Activated T-helper 17 cell treated with anti-CD3 and anti-CD28 coated beads, Interleukin-2, amount 50 U/mL, for 72 hours (primary cell): Measurements from ENCODE around the gene NRCAM. TPM values are rescaled to one million over a fixed set of nuclear protein-coding genes. Genes with fewer than 3 reads are reported as not detected.
A peak's percentile ranks its signal among the peaks of the same experiment; 100 is the strongest.

Source experiments
- ATAC-seq: fragments of 150-1000 bp; cut with Tn5 transposase; replicated peaks from 2 replicates; pipeline ENCODE4 v1.10.0; 2021; ENCODE audit warnings: mild to moderate bottlenecking, moderate library complexity
- H3K27ac Mint-ChIP-seq: one replicate; pipeline ENCODE4 v1.8.0; 2022; ENCODE audit warnings: mixed read lengths
- H3K27me3 Mint-ChIP-seq: one replicate; pipeline ENCODE4 v1.8.0; 2022; ENCODE audit warnings: mixed read lengths
- H3K36me3 Mint-ChIP-seq: one replicate; pipeline ENCODE4 v1.8.0; 2022; ENCODE audit warnings: low read depth, mild to moderate bottlenecking, mixed read lengths
- H3K4me1 Mint-ChIP-seq: one replicate; pipeline ENCODE4 v1.8.0; 2022; ENCODE audit warnings: mixed read lengths
- H3K4me3 Mint-ChIP-seq: one replicate; pipeline ENCODE4 v1.8.0; 2022; ENCODE audit warnings: mild to moderate bottlenecking, mixed read lengths
- H3K9me3 Mint-ChIP-seq: one replicate; pipeline ENCODE4 v1.8.0; 2022; ENCODE audit warnings: mixed read lengths
- total RNA-seq, 2 donors: library from RNA; stranded (reverse); gene quantifications; one replicate each; pipeline ENCODE4 v1.2.3, GENCODE V29; 2022

Gene NRCAM
- total RNA-seq, 2 donors from 2014 or later = not detected

DNA sequence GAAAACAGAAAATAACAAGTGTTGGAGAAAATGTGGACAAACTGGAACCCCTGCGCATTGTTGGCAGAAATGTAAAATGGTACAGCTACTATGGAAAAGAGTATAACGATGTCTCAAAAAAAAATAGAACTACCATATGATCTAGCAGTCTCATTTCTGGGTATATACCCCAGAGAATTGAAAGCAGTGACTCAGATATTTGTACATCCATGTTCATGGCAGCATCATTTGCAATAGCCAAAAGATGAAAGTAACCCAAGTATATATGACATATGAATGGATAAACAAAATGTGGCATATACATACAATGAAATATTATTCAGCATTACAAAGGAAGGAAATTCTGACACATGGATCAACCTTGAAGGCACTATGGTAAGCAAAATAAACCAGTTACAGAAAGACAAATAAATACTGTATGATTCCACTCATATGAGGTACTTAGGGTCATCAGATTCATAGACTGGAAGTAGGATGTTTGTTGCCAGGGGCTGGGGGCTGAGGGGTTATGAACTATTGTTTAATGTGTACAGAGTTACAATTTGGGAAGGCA is 4.9 kb downstream of the NRCAM start:
- Mint-ChIP-seq H3K9me3 (no peaks in the 10 kb centered on the region), H3K36me3 (no peaks in the 10 kb centered on the region), H3K4me1 (no peaks in the 10 kb centered on the region), H3K27me3 (peaks cover 40% of the 10 kb centered on the region), H3K27ac (no peak overlapping the region), H3K4me3 (no peak overlapping the region)
- no peak for ATAC-seq

DNA sequence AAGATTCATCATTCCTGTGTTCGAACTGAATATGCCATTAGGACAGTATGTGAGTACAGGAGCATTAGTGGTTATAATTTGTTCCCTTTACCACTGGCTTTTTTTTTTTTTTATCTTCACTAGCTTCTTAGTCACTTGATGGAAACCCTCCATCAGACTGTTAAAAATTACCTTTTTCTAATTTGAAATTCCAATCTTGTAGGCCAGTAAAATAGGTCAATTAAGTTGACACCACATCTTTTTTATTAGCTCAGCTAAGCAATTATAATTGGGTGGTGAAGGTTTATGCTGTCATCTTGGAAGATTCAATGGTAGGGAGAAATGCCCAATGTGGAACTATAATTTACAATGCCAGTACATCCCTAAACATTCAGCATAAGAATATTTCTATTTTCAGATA is 6.1 kb downstream of the NRCAM start:
- no peaks in the 10 kb centered on the region for H3K4me1 Mint-ChIP-seq
- ATAC-seq = no peak
- no peaks in the 10 kb centered on the region for H3K9me3 Mint-ChIP-seq
- H3K27ac Mint-ChIP-seq = no peak overlapping the region
- H3K27me3 Mint-ChIP-seq = peaks cover 40% of the 10 kb centered on the region
- no peaks in the 10 kb centered on the region for H3K36me3 Mint-ChIP-seq
- H3K4me3 Mint-ChIP-seq = no peak overlapping the region

GRCh38 chr7:108449521-108449920 is 6.7 kb downstream of the NRCAM start:
- H3K4me1 Mint-ChIP-seq = no peaks in the 10 kb centered on the region
- no peak for ATAC-seq
- H3K36me3 Mint-ChIP-seq = no peaks in the 10 kb centered on the region
- no peaks in the 10 kb centered on the region for H3K9me3 Mint-ChIP-seq
- no peak overlapping the region for H3K27ac Mint-ChIP-seq
- peaks cover 38% of the 10 kb centered on the region for H3K27me3 Mint-ChIP-seq
- no peak overlapping the region for H3K4me3 Mint-ChIP-seq

GRCh38 chr7:108448584-108449505 is 7.4 kb downstream of the NRCAM start:
- Mint-ChIP-seq H3K4me1 (no peaks in the 10 kb centered on the region), H3K27me3 (peaks cover 32% of the 10 kb centered on the region), H3K9me3 (no peaks in the 10 kb centered on the region), H3K27ac (no peak overlapping the region), H3K36me3 (no peaks in the 10 kb centered on the region), H3K4me3 (no peak overlapping the region)
- ATAC-seq = no peak

GRCh38 chr7:108442039-108442568 is 14.1 kb downstream of the NRCAM start:
- no peak overlapping the region for H3K27ac Mint-ChIP-seq
- H3K36me3 Mint-ChIP-seq = no peaks in the 10 kb centered on the region
- no peak overlapping the region for H3K4me3 Mint-ChIP-seq
- no peaks in the 10 kb centered on the region for H3K4me1 Mint-ChIP-seq
- peak; percentile 69 for ATAC-seq
- no peaks in the 10 kb centered on the region for H3K9me3 Mint-ChIP-seq
- peaks cover 4% of the 10 kb centered on the region for H3K27me3 Mint-ChIP-seq

- no peaks in the 10 kb centered on the region for H3K9me3 Mint-ChIP-seq
- no peak overlapping the region for H3K4me3 Mint-ChIP-seq
- no peaks in the 10 kb centered on the region for H3K36me3 Mint-ChIP-seq
- ATAC-seq = no peak
- H3K27me3 Mint-ChIP-seq = peaks cover 8% of the 10 kb centered on the region
- no peak overlapping the region for H3K27ac Mint-ChIP-seq
- H3K4me1 Mint-ChIP-seq = no peaks in the 10 kb centered on the region
Measured at GRCh38 chr7:108441392-108441955, 14.8 kb downstream of the NRCAM start.

DNA sequence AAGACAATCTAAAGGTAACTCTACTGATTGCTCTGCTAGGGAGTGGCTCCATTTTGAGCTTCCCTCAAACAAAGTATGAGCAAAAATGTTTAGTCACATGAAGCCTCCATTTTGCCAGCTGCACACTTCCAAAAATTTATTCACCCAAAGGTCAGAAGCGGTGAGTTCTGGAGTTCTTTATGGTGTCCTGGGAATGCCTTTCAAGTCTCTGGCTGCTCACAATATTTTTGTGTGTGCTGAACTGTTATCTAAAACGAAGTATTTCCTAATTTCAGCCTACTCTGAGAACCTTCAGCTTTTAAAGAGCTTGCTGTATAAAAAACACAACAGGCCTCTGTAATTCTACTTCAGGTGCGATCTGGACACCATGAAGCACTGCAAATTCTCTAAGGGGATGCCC is 15.6 kb downstream of the NRCAM start:
- no peak for ATAC-seq
- no peak overlapping the region for H3K4me3 Mint-ChIP-seq
- H3K27ac Mint-ChIP-seq = no peak overlapping the region
- H3K27me3 Mint-ChIP-seq = peaks cover 10% of the 10 kb centered on the region
- H3K9me3 Mint-ChIP-seq = no peaks in the 10 kb centered on the region
- H3K36me3 Mint-ChIP-seq = no peaks in the 10 kb centered on the region
- no peaks in the 10 kb centered on the region for H3K4me1 Mint-ChIP-seq

- no peak overlapping the region for H3K27ac Mint-ChIP-seq
- no peaks in the 10 kb centered on the region for H3K4me1 Mint-ChIP-seq
- H3K4me3 Mint-ChIP-seq = no peak overlapping the region
- H3K36me3 Mint-ChIP-seq = no peaks in the 10 kb centered on the region
- H3K9me3 Mint-ChIP-seq = peaks cover 3% of the 10 kb centered on the region
- H3K27me3 Mint-ChIP-seq = peaks cover 25% of the 10 kb centered on the region
- ATAC-seq = no peak
Measured at GRCh38 chr7:108436906-108437305, 19.3 kb downstream of the NRCAM start.

GRCh38 chr7:108434010-108434409 is 22.2 kb downstream of the NRCAM start:
- H3K36me3 Mint-ChIP-seq = no peaks in the 10 kb centered on the region
- H3K4me1 Mint-ChIP-seq = no peaks in the 10 kb centered on the region
- H3K27ac Mint-ChIP-seq = no peak overlapping the region
- ATAC-seq = no peak
- no peak overlapping the region for H3K4me3 Mint-ChIP-seq
- peaks cover 3% of the 10 kb centered on the region for H3K9me3 Mint-ChIP-seq
- H3K27me3 Mint-ChIP-seq = peaks cover 36% of the 10 kb centered on the region

DNA sequence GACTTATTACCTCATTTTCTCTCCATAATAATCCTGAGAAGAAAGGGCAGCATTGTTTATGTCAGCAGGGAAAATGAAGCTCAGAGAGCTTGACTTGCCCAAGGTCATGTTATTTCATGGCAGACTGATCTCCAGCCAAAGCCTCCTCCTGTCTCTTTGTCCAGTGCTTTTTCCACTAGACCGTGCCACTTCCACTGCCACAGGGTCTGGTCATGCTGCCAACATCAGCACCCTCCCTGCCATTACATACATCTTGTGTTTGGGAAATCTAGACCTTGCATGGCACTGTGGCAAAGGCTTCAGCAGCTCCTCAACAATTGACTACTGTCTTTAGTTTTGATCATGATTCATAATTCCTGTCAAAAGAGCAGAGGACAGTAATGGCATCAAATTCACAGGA is 25.1 kb downstream of the NRCAM start:
- no peak for ATAC-seq
- no peaks in the 10 kb centered on the region for H3K36me3 Mint-ChIP-seq
- H3K27me3 Mint-ChIP-seq = peaks cover 32% of the 10 kb centered on the region
- peaks cover 3% of the 10 kb centered on the region for H3K9me3 Mint-ChIP-seq
- H3K27ac Mint-ChIP-seq = no peak overlapping the region
- no peak overlapping the region for H3K4me3 Mint-ChIP-seq
- H3K4me1 Mint-ChIP-seq = no peaks in the 10 kb centered on the region

DNA sequence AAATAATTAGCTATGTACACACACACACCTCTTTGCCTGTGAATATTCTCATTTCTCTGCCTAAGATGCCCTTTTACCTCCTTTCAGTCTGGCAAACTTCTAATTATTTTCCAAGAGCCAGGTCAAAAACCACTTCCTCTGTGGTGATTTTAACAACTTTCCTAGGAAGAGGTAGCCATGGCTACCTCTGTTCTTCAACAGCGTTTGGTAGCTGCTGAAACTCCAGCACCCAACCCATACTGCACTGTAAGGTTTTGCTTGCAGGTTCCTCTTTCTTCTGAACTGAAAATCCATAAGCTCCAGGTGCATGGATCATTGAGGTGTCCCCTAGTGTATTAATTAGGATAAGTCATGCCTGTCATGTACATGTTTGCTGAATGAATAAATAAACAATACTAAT is 25.6 kb downstream of the NRCAM start:
- Mint-ChIP-seq H3K27ac (no peak overlapping the region), H3K9me3 (peaks cover 3% of the 10 kb centered on the region), H3K4me1 (no peaks in the 10 kb centered on the region), H3K36me3 (no peaks in the 10 kb centered on the region), H3K27me3 (peaks cover 30% of the 10 kb centered on the region), H3K4me3 (no peak overlapping the region)
- no peak for ATAC-seq

- peaks cover 34% of the 10 kb centered on the region for H3K27me3 Mint-ChIP-seq
- no peaks in the 10 kb centered on the region for H3K9me3 Mint-ChIP-seq
- no peaks in the 10 kb centered on the region for H3K36me3 Mint-ChIP-seq
- ATAC-seq = no peak
- H3K27ac Mint-ChIP-seq = no peak overlapping the region
- no peaks in the 10 kb centered on the region for H3K4me1 Mint-ChIP-seq
- no peak overlapping the region for H3K4me3 Mint-ChIP-seq
Measured at GRCh38 chr7:108427766-108428165, 28.5 kb downstream of the NRCAM start.

DNA sequence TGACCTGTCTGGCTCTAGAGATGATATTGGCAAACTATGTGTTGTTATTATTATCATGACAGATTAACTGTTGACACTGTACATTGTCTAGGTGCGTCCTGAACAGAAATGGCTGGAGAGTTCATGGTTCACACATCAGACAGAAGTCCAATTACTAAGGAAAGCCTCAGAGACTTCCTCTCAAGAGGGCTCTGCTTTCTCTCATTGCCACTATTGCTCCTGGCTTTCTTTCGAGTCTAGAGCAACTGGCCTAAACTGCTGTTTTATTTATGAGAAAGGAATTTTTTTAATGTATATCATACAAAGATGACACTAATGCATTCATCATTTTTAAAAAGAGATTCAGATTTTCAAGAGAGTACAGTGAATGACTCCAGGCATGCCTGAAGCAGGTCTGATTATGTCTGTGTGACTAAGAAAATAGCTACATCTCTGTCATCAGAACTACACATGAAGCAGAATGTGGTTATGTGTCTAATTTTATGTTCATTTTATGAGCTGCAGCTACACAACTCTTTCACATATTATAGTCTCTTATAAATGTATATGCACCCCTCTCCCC is 30.4 kb downstream of the NRCAM start:
- no peak for ATAC-seq
- no peak overlapping the region for H3K4me3 Mint-ChIP-seq
- no peaks in the 10 kb centered on the region for H3K9me3 Mint-ChIP-seq
- H3K27me3 Mint-ChIP-seq = peaks cover 38% of the 10 kb centered on the region
- no peaks in the 10 kb centered on the region for H3K36me3 Mint-ChIP-seq
- no peak overlapping the region for H3K27ac Mint-ChIP-seq
- H3K4me1 Mint-ChIP-seq = no peaks in the 10 kb centered on the region

DNA sequence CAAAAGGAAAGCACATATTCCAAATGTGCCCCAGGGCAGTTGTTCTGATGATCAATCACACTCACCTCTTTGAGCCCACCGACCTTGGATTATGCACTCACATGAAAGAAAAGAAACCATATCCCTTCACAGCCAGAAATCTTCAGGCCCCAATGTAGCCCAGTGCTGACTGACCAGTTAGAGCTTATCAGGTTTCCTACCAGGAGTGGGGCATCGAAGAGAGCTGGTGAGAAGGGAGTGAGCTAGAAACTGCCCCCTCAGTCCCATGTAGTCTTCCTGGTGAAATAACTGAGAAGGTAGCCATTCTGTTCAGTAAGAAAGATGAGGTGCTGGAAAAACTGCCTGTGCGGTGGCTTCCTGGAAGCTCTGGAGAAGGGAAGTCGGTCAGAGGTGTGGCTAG is 32.2 kb downstream of the NRCAM start:
- peaks cover 43% of the 10 kb centered on the region for H3K27me3 Mint-ChIP-seq
- H3K4me3 Mint-ChIP-seq = no peak overlapping the region
- no peak overlapping the region for H3K27ac Mint-ChIP-seq

More for the DNA sequence above, 32.2 kb downstream of the NRCAM start:
- Mint-ChIP-seq H3K36me3 (no peaks in the 10 kb centered on the region), H3K9me3 (no peaks in the 10 kb centered on the region), H3K4me1 (no peaks in the 10 kb centered on the region)
- ATAC-seq = no peak
